ENCODE measurements around the gene ANAPC15.
"Not testable (repeated sequence)": the region's sequence is repeated elsewhere in the genome, so short reads cannot be mapped to it uniquely, and the experiment has no call there.

ANAPC15 gene

GRCh38 chr11:72136684-72137262 lies 24.3 kb upstream of the ANAPC15 start:
- no peak overlapping the region for H3K4me3 ChIP-seq (replicated peaks in 1 of 2; ENCODE audit: low read depth in 2 of 2, low read length in 2 of 2)
- TF ChIP-seq CTCF (IDR thresholded peaks at IDR 0.05; ENCODE audit: low read depth, low read length) = no peak
- no peak for DNase-seq (ENCODE audit: low read depth in 2 of 2)

GRCh38 chr11:72135891-72136683 lies 23.6 kb upstream of the ANAPC15 start:
- H3K4me3 ChIP-seq (replicated peaks in 1 of 2; ENCODE audit: low read depth in 2 of 2, low read length in 2 of 2) = no peak overlapping the region
- TF ChIP-seq CTCF (IDR thresholded peaks at IDR 0.05; ENCODE audit: low read depth, low read length) = no peak
- DNase-seq (ENCODE audit: low read depth in 2 of 2) = peak in 1 of 2 donors; percentile 34

DNA sequence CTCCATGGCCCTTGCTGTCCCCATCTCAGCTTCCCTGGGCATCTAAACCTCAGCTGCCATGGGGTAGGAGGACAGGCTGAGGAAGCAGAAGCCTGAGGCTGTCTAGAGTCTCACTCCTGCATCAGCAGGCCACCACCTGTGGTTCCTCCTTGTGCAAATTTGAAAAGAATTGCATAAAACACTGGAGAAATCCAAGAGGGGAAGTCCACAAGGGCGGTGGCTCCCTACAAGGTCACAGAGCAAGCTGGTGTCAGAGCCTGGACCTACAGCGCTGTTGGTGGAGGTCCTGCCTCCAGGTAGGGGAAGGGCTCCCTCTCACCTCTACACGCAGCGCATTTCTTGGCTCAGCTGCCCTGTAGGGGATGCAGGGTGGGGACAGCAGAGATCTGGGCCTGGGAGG lies 23.0 kb upstream of the ANAPC15 start, which contains the start of gene FOLR3:
TSS of gene FOLR3 (plus strand) at position 253 of the 400 bp plus-strand sequence. CDS start 228 bp downstream, outside the sequence.
- not testable (repeated sequence) for DNase-seq (ENCODE audit: low read depth in 2 of 2); H3K4me3 ChIP-seq (replicated peaks in 1 of 2; ENCODE audit: low read depth in 2 of 2, low read length in 2 of 2)

- H3K4me3 ChIP-seq (replicated peaks in 1 of 2; ENCODE audit: low read depth in 2 of 2, low read length in 2 of 2) = no peak overlapping the region
- no peak for TF ChIP-seq CTCF (IDR thresholded peaks at IDR 0.05; ENCODE audit: low read depth, low read length)
- DNase-seq (ENCODE audit: low read depth in 2 of 2) = no peak
Measured at GRCh38 chr11:72132646-72133045, 20.2 kb upstream of the ANAPC15 start.

DNA sequence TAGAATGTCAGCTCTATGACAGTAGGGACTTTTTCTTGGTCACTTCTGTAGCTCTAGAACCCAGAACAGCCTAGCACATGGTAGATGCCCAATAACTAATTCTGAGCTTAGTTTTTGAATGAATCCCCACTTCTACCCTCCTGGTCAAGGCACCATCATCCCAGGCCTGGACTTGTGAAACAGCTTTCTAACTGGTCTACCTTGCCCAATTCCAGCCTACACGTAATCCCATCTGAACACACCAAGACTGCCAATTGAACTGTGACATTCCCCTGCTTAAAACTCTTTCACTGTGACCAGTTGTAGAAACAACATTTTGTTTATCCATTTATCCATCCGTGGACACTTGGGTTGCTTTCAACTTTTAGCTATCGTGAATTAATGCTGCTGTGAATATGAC lies 16.9 kb upstream of the ANAPC15 start:
- no peak for TF ChIP-seq CTCF (IDR thresholded peaks at IDR 0.05; ENCODE audit: low read depth, low read length)
- H3K4me3 ChIP-seq (replicated peaks in 1 of 2; ENCODE audit: low read depth in 2 of 2, low read length in 2 of 2) = no peak overlapping the region
- DNase-seq (ENCODE audit: low read depth in 2 of 2) = no peak

DNA sequence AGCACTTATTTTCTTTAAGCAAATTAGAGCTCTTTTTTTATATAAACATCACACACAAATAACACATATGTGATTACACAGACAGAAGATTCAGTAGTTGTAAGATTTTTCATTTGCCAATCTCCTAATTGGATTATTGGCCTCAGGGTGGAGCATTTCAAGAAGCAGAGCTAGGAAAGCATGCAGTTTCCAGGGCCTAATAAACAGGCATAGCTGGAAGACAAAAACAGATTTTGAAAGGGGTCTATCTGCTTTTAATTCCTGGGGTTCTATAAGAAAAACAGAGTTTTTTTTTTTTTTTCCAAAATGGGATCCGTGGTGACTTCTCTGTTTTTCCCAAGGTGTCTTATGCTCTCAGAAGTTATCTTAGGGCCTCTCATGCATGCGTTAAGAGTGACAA lies 15.4 kb upstream of the ANAPC15 start:
- no peak for TF ChIP-seq CTCF (IDR thresholded peaks at IDR 0.05; ENCODE audit: low read depth, low read length)

DNA sequence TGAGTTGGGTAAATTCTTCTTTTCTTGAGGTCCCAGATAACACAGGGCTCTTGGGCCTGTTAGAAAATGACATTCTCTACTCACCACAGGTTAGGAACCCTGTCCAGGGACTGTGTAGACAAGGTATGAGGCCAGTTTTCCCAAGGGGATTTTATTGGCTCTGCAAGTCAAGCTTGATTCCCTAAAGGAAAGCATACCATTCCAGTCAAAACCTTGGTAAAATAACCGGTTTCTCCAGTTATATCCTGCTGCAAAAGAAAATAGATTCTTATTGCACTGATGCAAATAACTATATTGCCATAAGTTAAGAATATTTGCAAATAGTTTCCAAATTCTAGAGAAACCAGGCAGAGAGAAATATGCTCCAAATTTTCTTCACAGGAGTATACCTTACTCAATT lies 13.5 kb upstream of the ANAPC15 start:
- DNase-seq (ENCODE audit: low read depth in 2 of 2) = no peak
- no peak for TF ChIP-seq CTCF (IDR thresholded peaks at IDR 0.05; ENCODE audit: low read depth, low read length)
- no peak overlapping the region for H3K4me3 ChIP-seq (replicated peaks in 1 of 2; ENCODE audit: low read depth in 2 of 2, low read length in 2 of 2)

More for the DNA sequence above, 15.4 kb upstream of the ANAPC15 start:
- DNase-seq (ENCODE audit: low read depth in 2 of 2) = no peak
- H3K4me3 ChIP-seq (replicated peaks in 1 of 2; ENCODE audit: low read depth in 2 of 2, low read length in 2 of 2) = no peak overlapping the region
